Heart right ventricle (tissue), 16 donors: ENCODE results near the gene CT47C1. TPM values are rescaled to one million over a fixed set of nuclear protein-coding genes. Genes with fewer than 3 reads are reported as not detected.

ENCODE experiments used
- ATAC-seq, 8 donors: fragments of 200-7000 bp; cut with Tn5 transposase; one replicate each; pipeline ENCODE4 v1.9.1; 2020; ENCODE audit warnings: mild to moderate bottlenecking in 8 of 8, moderate library complexity in 8 of 8, moderate number of reproducible peaks in 1 of 8
- DNase-seq, 2 donors: peaks; one replicate each; pipeline ENCODE4 v3.0.0-alpha.2; 2020
- H3K27ac ChIP-seq, 10 donors: fragments of 200-600 bp; sonication (generic) in 2 of 10; one replicate each; pipeline versions ENCODE4 v1.5.0 to v1.8.0; 2020 to 2022; ENCODE audit warnings: mild to moderate bottlenecking in 3 of 10
- H3K27me3 ChIP-seq, 7 donors: fragments of 200-600 bp; one replicate each; pipeline ENCODE4 v1.8.0; 2021 to 2022; ENCODE audit warnings: mild to moderate bottlenecking in 2 of 7
- H3K36me3 ChIP-seq, 9 donors: fragments of 200-600 bp; sonication (generic) in 1 of 9; one replicate each; pipeline versions ENCODE4 v1.5.0 to v1.8.0; 2020 to 2022; ENCODE audit warnings: mild to moderate bottlenecking in 2 of 9
- H3K4me1 ChIP-seq, 9 donors: fragments of 200-600 bp; sonication (generic) in 1 of 9; one replicate each; pipeline versions ENCODE4 v1.5.0 to v1.8.0; 2020 to 2022; ENCODE audit warnings: mild to moderate bottlenecking in 4 of 9
- H3K4me3 ChIP-seq, 10 donors: fragments of 200-600 bp; sonication (generic) in 2 of 10; one replicate each; pipeline versions ENCODE4 v1.5.0 to v1.8.0; 2020 to 2022; ENCODE audit warnings: mild to moderate bottlenecking in 7 of 10, moderate library complexity in 2 of 10
- H3K9me3 ChIP-seq, 11 donors: fragments of 200-600 bp in 10 of 11; sonication (generic) in 2 of 11; one replicate each; pipeline versions ENCODE4 v1.5.0 to v1.8.0; 2013 to 2022; ENCODE audit warnings: mild to moderate bottlenecking in 2 of 11, control low read depth in 1 of 11, moderate library complexity in 1 of 11
- WGBS, 2 donors: extraction: QIAGEN DNeasy Blood & Tissue Kit; methylation state at CpG; one replicate each; pipeline ENCODE4 v1.1.7; 2013; ENCODE audit warnings: inconsistent platforms in 1 of 2; 5-methylcytosine and 5-hydroxymethylcytosine counted together
- intact Hi-C, 10 donors: fragments of 100-400 bp; cut with DNase I; formaldehyde crosslinking; loops; one replicate each; pipeline versions ENCODE4 v1.11.1 to v1.14.2; 2022
- polyA plus RNA-seq, 2 donors: library from polyadenylated mRNA; stranded (reverse); fragments of 200-250 nt; gene quantifications; one replicate each; pipeline ENCODE4 v1.2.3, GENCODE V29; 2013
- total RNA-seq, 10 donors: library from RNA; stranded (reverse); fragmentation: NEBNext Ultra II Directional in 3 of 10; extraction: Animal tissue kit (Norgen Biotek cat#: 25700) in 3 of 10; gene quantifications; one replicate each; pipeline versions ENCODE4 v1.2.1 to v1.2.4, GENCODE V29; 2021 to 2023
- TF ChIP-seq, protein P1 (sequence below), 9 donors: fragments of 200-600 bp; sonication (generic) in 2 of 9; IDR thresholded peaks; one replicate each; pipeline versions ENCODE4 v1.5.0 to v1.8.0; 2021 to 2022; ENCODE audit warnings: antibody characterized with exemption in 9 of 9, mild to moderate bottlenecking in 5 of 9, moderate library complexity in 1 of 9
- donor health status: Arrhythmogenic right ventricular cardiomyopathy.
- donor health status: ischemic (EF 13 %, LVEDD 7.1; RV severe dilation, severe dysfunction).
- donor health status: healthy with polysubstance abuse.
- donor health status: DM: no; HTN: yes; CAD: no.
- donor health status: DM: no; HTN: no; CAD: no.
- donor health status: ischemic (EF 25% LVEDD 6.9; RV normal size, moderate dysfunction).
- donor health status: ischemic (EF 25% LVEDD 5.7; RV mildly dilated, moderate dysfunction).
- donor health status: healthy.
- donor health status: DM: yes; HTN: yes; CAD: no.
- donor health status: Ischemic cardiomyopathy.
- donor health status: ischemic (EF 35%, LVEDD 5.7; RV mildly dilated, moderate dysfunction).
- donor health status: nonischemic (EF 11% LVEDD 7.7; RV severe dilation, severe dysfunction).
- donor health status: DM: yes; HTN: yes; CAD: no.
- donor health status: PGD.
- donor health status: ischemic (EF 29% LVEDD 5.4; RV normal size, mild dysfunction).
- donor health status: nonischemic (EF 23%, LVEDD 6.1; RV moderate dilation, normal function).

Gene CT47C1
- total and polyA plus RNA-seq, 12 donors: not detected

DNA sequence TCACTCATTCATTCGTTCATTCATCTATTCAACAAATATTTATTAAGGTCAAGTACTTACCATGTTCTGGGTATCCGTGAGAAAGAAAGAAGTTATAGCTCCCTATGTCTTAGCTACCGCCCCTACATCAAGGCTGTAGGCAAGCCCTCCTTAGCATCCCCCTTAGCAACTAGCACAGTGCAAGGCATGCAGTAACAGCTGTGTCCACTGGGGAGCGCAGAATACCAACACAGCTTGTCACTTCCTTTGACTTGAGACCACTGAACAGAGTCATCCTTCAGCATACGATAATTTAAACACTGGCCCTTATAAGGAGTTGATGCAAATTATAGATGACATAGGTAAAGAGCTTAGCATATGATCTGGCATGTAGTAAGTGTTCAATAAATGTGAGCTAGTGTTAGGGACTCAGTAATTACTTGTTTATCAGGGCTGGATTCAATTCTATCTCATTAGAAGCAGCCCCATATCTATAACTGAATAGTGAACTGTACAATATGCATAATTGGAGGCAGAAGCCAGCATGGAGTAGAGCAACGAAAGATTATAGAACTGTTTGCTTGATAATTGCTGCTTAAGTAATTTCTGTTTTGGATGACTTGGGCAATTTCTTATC is 46.1 kb downstream of the CT47C1 start:
- Histone ChIP-seq H3K4me1 (no peaks in the 10 kb centered on the region), H3K4me3 (no peak overlapping the region), H3K27ac (no peak overlapping the region), H3K27me3 (peaks cover 0 to 27% (median 0%) of the 10 kb centered on the region in 7 donors), H3K36me3 (no peaks in the 10 kb centered on the region), H3K9me3 (no peaks in the 10 kb centered on the region)
- whole genome bisulfite sequencing, 2 donors: 9% methylated on average over 6 of the region's 6 CpGs
- TF ChIP-seq, protein P1, sequence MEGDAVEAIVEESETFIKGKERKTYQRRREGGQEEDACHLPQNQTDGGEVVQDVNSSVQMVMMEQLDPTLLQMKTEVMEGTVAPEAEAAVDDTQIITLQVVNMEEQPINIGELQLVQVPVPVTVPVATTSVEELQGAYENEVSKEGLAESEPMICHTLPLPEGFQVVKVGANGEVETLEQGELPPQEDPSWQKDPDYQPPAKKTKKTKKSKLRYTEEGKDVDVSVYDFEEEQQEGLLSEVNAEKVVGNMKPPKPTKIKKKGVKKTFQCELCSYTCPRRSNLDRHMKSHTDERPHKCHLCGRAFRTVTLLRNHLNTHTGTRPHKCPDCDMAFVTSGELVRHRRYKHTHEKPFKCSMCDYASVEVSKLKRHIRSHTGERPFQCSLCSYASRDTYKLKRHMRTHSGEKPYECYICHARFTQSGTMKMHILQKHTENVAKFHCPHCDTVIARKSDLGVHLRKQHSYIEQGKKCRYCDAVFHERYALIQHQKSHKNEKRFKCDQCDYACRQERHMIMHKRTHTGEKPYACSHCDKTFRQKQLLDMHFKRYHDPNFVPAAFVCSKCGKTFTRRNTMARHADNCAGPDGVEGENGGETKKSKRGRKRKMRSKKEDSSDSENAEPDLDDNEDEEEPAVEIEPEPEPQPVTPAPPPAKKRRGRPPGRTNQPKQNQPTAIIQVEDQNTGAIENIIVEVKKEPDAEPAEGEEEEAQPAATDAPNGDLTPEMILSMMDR (IDR thresholded peaks at IDR 0.05): peak; percentile 41 to 84 (median 70)
- intact Hi-C loops: loop anchor here in 3 of 10 donors (2.0 to 5.0 kb wide), 3 partner anchors 78 to 148 kb away; no protein-coding TSS in a partner anchor
- DNase-seq (peak; percentile 25 to 40), ATAC-seq (peak in 3 of 8 donors; percentile 51 to 64 (median 55))

DNA sequence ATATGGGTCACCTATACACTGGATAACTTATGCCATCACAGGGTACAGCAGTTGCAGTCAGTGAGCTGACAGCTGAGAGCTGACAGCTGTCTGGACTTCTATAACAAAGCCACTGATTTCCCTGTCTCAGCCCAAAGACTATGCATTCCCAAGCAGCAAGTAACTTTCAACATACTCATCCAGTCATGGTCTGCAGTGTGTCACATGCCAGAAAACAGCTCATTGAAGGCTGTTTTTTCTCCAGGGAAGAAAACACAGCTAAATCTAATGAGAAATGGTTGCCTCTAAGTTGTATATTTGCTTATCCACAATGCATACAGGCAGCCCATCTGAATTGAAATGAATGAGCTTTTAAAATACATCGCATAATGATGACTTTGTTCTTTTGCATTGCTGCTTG is 48.5 kb downstream of the CT47C1 start:
- ATAC-seq: no peak
- WGBS, 2 donors: 79 to 84% methylated on average over 1 of the region's 1 CpG

More for the DNA sequence above, 48.5 kb downstream of the CT47C1 start:
- TF ChIP-seq, protein P1 (IDR thresholded peaks at IDR 0.05): no peak
- no peaks in the 10 kb centered on the region for H3K4me1 ChIP-seq
- H3K27me3 ChIP-seq: peaks cover 0 to 19% (median 0%) of the 10 kb centered on the region in 7 donors
- H3K4me3 ChIP-seq: no peak overlapping the region
- no peaks in the 10 kb centered on the region for H3K36me3 ChIP-seq
- H3K9me3 ChIP-seq: no peaks in the 10 kb centered on the region
- intact Hi-C loops: no loop called here
- H3K27ac ChIP-seq: no peak overlapping the region
- no peak for DNase-seq

Other genes with a start within 250 kb of the CT47C1 start
- gene ZCCHC12, start 249.2 kb upstream of the CT47C1 start, total RNA-seq: under 1 TPM in 1 of 10 donors, not detected in 9; 0.17 TPM
- gene ZCCHC12, start 249.2 kb upstream of the CT47C1 start, polyA plus RNA-seq: under 1 TPM in 1 of 2 donors, not detected in 1; 0.01 TPM
- gene LONRF3, start 98.4 kb upstream of the CT47C1 start, total RNA-seq: 1 to 10 TPM in 8 of 10 donors, under 1 TPM in 2; 0.43 to 6.1 (median 1.4) TPM
- gene LONRF3, start 98.4 kb upstream of the CT47C1 start, polyA plus RNA-seq: 1 to 10 TPM in 1 of 2 donors, under 1 TPM in 1; 0.65 to 1.3 TPM
- gene KIAA1210, start 54.8 kb downstream of the CT47C1 start, total RNA-seq: under 1 TPM in 5 of 10 donors, not detected in 5; 0.04 to 0.17 (median 0.09) TPM
- not detected for gene KIAA1210, start 54.8 kb downstream of the CT47C1 start, polyA plus RNA-seq
- gene PGRMC1, start 163.3 kb downstream of the CT47C1 start, total RNA-seq: 10 to 100 TPM; 11.5 to 22.8 (median 14.3) TPM
- gene PGRMC1, start 163.3 kb downstream of the CT47C1 start, polyA plus RNA-seq: 10 to 100 TPM; 28.4 to 33.1 TPM